Stimulated activated CD4-positive, alpha-beta T cell treated with anti-CD3 and anti-CD28 coated beads, Interleukin-4, amount 100 ng/mL, for 24 hours (primary cell): Measurements from ENCODE around the gene AHCYL2.
A peak's percentile ranks its signal among the peaks of the same experiment; 100 is the strongest.
"Not testable (repeated sequence)": the region's sequence is repeated elsewhere in the genome, so short reads cannot be mapped to it uniquely, and the experiment has no call there.

ENCODE experiments used
- DNase-seq: peaks from one replicate; pipeline ENCODE4 v3.0.0-alpha.2; 2020

AHCYL2 gene

DNA sequence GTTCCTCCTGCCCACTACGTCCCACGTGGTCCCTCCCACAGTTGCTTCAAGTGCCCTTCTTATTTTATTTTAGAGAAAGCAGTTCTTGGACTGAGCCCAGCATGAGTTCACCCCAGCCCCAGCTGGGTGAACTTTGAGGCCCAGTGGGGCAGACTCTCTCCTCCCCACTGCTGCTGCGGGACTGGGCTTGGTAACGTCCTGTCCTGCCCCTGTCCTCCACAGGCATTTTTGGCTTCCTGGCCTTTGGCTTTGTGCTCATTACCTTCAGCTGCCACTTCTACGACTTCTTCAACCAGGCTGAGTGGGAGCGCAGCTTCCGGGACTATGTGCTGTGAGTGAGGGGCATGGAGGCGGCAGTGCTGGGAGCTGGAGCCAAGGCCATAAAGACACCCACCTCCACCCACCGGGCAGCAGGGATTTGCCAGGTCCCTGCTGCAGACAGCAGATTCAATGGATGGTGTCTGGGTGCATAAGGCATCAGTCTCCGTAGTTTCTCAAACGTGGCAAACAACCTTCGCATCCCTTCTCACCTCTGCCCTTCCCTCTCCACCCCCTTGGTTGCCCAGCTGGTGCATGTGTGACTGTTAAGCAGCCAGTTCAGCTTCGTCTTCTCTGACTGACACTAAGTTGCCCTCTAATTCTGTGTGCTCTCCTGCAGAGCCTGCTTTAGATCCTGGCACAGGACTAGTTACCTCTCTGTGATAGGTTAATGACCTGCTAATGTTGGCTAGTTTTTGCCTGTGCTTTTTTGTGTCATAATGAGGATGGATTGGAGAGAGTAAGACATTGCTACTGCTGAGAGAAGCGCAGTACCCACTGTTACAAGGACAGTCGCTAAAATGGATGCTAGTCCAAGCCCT, 15.5 kb upstream of the AHCYL2 start:
- no peak for DNase-seq

DNA sequence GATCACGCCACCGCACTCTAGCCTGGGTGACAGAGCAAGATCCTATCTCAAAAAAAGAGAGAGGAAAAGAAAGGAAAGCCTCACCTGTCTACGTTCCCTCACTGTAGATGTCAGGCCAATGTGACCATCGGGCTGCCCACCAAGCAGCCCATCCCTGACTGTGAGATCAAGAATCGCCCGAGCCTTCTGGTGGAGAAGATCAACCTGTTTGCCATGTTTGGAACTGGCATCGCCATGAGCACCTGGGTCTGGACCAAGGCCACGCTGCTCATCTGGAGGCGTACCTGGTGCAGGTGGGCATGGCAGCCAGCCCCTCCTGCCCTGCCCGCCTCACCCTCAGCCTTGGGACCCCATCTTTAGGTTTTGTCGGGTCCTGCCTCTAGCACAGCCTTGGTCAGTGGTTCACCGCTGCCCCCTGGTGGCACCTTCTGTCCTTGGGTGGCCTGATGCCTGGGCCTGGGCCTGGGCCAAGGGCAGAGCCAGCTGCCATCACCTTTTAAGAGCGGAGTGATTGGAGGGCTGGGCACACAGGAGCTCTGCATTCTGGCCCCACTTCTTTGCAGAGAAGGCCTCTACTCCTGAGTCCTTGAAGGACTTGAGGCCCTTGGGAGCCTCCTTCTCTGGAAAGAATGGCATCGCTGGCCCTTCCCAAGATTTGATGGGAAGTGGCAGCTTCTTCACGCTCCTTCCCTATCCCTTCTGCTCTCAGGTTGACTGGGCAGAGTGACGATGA, 14.4 kb upstream of the AHCYL2 start:
- DNase-seq: peak; percentile 71

DNA sequence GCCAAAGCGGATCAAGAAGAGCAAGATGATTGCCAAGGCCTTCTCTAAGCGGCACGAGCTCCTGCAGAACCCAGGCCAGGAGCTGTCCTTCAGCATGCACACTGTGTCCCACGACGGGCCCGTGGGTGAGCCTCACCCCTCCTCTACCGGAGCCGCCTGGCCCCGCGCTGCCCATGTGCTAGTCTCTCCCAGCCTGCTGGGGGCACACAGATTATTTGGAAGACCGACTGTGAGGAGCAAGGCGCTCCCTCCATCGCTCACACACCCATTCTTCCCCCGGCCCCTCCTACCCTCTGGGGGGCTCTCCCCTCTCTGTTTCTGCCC, 13.9 kb upstream of the AHCYL2 start:
- no peak for DNase-seq

GRCh38 chr7:129212126-129212525, 12.7 kb upstream of the AHCYL2 start:
- DNase-seq: no peak

DNA sequence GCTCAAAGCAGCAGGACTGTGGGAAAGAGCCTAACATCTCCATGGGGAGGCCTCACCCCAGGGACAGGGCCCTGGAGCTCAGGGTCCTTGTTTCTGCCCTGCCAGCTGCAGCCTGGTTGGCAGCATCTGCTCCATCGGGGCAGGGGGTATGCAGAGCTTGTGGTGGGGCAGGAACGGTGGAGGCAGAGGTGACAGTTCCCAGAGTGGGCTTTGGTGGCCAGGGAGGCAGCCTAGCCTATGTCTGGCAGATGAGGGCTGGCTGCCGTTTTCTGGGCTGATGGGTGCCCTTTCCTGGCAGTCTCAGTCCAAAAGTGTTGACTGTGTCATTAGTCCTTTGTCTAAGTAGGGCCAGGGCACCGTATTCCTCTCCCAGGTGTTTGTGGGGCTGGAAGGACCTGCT, 12.2 kb upstream of the AHCYL2 start:
- DNase-seq: no peak

DNA sequence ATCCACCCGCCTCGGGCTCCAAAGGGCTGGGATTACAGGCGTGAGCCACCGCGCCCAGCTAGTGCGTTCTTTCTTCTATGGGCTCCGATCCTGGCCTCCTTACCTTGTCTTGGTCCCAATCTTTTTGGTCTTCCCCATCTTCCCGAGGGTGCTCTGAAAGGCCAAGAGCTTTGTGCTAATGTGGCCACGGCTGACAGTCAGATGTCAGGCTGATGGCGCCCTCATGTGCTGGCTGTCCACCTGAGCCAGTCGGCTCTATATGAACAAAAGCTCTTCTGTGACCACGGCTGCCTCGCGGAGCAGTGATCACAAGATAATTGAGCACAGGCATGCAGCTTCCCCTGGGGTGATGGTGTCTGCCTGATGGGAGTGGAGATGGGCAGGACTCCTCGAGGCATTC, 11.0 kb upstream of the AHCYL2 start:
- DNase-seq: no peak

- DNase-seq: not testable (repeated sequence)
Measured at GRCh38 chr7:129215691-129216090, 9.1 kb upstream of the AHCYL2 start.

- DNase-seq: not testable (repeated sequence)
Measured at GRCh38 chr7:129216101-129216715, 8.6 kb upstream of the AHCYL2 start.

- not testable (repeated sequence) for DNase-seq
Measured at GRCh38 chr7:129216821-129217416, 7.9 kb upstream of the AHCYL2 start.

DNA sequence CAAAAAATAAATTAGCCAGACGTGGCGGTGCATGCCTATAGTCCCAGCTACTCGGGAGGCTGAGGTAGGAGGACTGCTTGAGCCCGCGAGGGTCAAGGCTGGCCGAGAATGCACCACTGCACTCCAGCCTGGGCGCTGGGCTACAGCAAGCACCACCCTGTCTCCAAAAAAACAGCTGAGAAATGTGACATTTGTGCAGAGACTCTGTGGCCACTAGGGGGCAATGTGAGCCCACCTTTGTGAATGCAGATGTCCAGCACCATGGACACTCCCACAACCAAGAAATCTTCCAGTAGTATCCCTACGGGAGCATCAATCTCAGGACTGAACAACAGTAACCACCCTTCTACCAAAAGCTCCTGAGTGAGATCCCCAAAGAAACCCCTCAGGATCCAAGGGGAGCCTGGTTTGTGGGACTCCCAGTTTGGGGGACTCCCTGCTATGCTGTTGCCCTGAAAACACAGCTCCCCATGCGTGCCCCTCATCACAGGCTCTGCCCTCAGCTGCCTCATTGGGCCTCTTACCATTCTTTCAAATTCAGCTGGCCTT, 6.2 kb upstream of the AHCYL2 start:
- peak; percentile 83 for DNase-seq

DNA sequence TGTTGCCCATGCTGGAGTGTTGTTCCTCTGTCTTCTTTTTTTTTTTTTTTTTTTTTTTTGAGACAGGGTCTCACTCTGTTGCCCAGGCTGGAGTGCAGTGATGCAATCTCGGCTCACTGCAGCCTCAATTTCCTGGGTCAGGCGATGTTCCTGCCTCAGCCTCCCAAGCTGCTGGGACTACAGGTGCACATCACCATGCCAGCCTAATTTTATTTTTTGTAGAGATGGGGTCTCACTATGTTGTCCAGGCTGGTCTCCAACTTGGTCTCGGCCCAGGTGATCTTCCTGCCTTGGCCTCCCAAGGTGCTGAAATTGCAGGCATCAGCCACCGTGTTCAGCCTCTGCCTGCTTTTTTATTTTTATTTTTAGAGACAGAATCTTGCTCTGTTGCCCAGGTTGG, 5.7 kb upstream of the AHCYL2 start:
- DNase-seq: not testable (repeated sequence)

DNA sequence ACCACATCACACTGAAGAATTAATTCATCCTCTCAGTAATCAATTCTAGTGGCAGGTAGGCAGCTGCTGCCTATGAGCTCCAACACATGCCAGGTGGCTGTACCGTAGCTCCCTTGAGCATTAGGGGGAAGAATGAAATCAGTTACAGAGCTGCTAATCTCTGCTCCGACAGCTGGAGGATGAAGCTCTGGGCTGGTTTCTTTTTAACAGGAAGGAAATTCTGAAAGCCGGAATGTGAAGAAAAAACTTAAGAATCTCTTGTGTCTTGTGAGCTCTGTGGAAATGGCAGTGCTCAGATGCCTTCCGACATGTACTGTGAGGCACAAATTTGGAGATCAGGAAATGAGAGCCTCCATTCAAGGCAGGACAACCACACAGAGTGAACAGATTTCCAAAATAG, 2.8 kb upstream of the AHCYL2 start:
- no peak for DNase-seq

- peak; percentile 66 for DNase-seq
Measured at GRCh38 chr7:129225206-129225930, 538 bp downstream of the AHCYL2 start.

GRCh38 chr7:129225931-129226572, 1.2 kb downstream of the AHCYL2 start:
- DNase-seq: no peak

GRCh38 chr7:129227646-129228578, 3.1 kb downstream of the AHCYL2 start:
- DNase-seq: no peak

- no peak for DNase-seq
Measured at GRCh38 chr7:129228633-129229032, 3.8 kb downstream of the AHCYL2 start.

DNA sequence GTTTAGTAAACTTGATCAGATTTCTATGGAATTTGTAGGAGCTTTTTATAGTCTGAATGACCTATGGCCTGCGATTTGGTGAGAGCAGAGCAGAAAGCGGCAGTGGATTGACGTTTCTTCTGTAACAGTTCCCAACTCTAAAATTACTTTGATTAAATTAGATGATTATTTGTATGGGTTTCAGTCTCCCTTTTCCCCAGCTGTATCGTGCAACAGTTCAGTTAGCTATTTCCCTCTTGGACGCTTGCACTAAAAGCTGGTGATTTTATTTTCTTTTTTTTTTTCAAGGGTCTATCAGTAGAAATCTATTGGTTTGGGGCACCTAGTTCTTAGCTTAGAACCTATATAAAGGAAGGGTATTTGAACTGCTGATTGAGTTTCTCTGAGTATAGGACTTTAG, 6.8 kb downstream of the AHCYL2 start:
- DNase-seq: no peak

DNA sequence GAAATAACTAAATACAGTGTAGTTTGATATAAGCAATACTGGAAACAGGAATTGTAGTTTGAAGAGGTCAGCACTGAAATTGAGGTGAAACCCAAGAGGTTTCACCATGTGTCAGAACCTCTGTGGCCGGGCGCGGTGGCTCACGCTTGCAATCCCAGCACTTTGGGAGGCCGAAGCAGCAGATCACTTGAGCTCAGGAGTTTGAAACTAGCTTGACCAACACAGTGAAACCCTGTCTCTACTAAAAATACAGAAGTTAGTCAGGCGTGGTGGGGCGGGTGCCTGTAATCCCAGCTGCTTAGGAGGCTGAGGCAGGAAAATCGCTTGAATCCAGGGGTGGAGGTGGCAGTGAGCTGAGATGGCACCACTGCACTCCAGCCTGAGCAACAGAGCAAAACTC, 13.7 kb downstream of the AHCYL2 start:
- DNase-seq: no peak

DNA sequence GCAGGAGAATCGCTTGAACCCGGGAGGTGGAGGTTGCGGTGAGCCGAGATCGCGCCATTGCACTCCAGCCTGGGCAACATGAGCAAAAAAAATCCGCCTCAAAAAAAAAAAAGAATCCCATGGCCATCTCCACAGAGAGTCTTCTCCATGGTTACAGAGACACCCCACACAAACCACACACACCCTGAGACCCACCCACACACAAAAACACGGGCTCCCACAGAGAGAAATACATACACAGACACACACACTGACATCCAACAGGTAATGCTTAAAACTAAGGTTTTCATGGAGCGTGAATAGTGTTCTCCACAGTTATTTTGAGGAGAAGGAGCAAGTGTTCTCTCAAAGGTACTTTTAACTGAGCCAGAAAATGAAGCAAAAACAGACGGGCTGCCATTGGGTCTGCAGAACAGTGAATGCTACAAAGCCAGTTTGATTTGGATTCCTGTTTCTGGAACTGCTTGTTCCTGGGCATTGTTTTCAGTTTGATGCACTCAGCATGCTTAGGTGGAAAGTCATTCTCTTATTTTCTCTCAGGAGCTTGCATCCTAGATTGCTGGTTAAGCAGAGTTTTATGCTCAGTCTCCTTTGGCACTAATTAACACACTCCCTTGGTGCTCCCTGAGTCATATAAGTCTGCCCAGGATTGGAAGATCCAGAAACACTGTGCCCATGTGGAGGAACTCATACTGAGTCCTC, 15.4 kb downstream of the AHCYL2 start:
- DNase-seq: no peak

- no peak for DNase-seq
Measured at GRCh38 chr7:129244220-129244619, 19.4 kb downstream of the AHCYL2 start.
